H1 (cell line): Measurements from ENCODE around the gene AKT1. TPM values are rescaled to one million over a fixed set of nuclear protein-coding genes. Genes with fewer than 3 reads are reported as not detected.

Experiments
- CHD7 ChIP-seq: fragments of 300-600 bp; sonication (generic); IDR thresholded peaks from 2 replicates; pipeline ENCODE4 v1.7.1; 2012; ENCODE audit warnings: low read length, moderate library complexity, mild to moderate bottlenecking, inconsistent platforms; ENCODE audit not compliant: insufficient replicate concordance
- CTCF ChIP-seq, 3 experiments: IDR thresholded peaks; 1 replicate in 2 of 3; 2 replicates in 1 of 3; pipeline versions ENCODE4 v1.5.1 to v1.6.1; 2011; ENCODE audit warnings: low read length in 3 of 3, mild to moderate bottlenecking in 3 of 3, inconsistent platforms in 2 of 3, low read depth in 1 of 3, moderate library complexity in 1 of 3; ENCODE audit not compliant: insufficient read depth in 1 of 3; ENCODE audit errors: control extremely low read depth in 1 of 3
- HDAC2 ChIP-seq, 2 experiments: fragments of 300-600 bp in 1 of 2; sonication (generic) in 1 of 2; IDR thresholded peaks; 2 replicates each; pipeline ENCODE4 v1.6.1; 2011 to 2012; ENCODE audit warnings: low read depth in 2 of 2, low read length in 2 of 2, mild to moderate bottlenecking in 2 of 2, moderate library complexity in 2 of 2, borderline replicate concordance in 1 of 2, inconsistent platforms in 1 of 2
- KDM4A ChIP-seq: IDR thresholded peaks from one replicate; pipeline ENCODE4 v1.7.1; 2012; ENCODE audit warnings: low read depth, mild to moderate bottlenecking, moderate library complexity, low read length, inconsistent platforms; ENCODE audit not compliant: severe bottlenecking
- polyA plus RNA-seq, 7 experiments: library from polyadenylated mRNA; depleted of rRNA in 3 of 7; stranded (reverse) in 5 of 7; unstranded in 2 of 7; fragments of >200 nt in 5 of 7; fragments of 200-250 nt in 2 of 7; gene quantifications; 1 replicate in 5 of 7; 2 replicates in 1 of 7; 4 replicates in 1 of 7; pipeline versions ENCODE4 v1.2.1 to v1.2.3, GENCODE V29; 2011 to 2013; ENCODE audit warnings: missing spikeins in 2 of 7, mixed read lengths in 2 of 7
- total RNA-seq: library from RNA; stranded (reverse); fragmentation: NEBNext Ultra II Directional; extraction: Animal tissue kit (Norgen Biotek cat#: 25700); gene quantifications from 2 replicates; pipeline ENCODE4 v1.2.1, GENCODE V29; 2021
- TF ChIP-seq, protein P1 (sequence below): IDR thresholded peaks from 2 replicates; pipeline ENCODE4 v1.6.1; 2012; ENCODE audit warnings: low read length, inconsistent platforms

AKT1 gene
- total and polyA plus RNA-seq, 2 of the 8 experiments (the other 6 are each of a cell fraction or from before 2014, with no cell fraction given), result 68.1 to 71.5 TPM

GRCh38 chr14:104730487-104730886 lies 65.1 kb downstream of the AKT1 start (continued):
- TF ChIP-seq CTCF (IDR thresholded peaks at IDR 0.05; ENCODE audit: control extremely low read depth in 1 of 3, insufficient read depth in 1 of 3, low read depth in 1 of 3, low read length in 3 of 3), result no peak
- no peak for TF ChIP-seq HDAC2 (IDR thresholded peaks at IDR 0.05; ENCODE audit: borderline replicate concordance in 1 of 2, low read depth in 2 of 2, low read length in 2 of 2)
- TF ChIP-seq, protein P1, sequence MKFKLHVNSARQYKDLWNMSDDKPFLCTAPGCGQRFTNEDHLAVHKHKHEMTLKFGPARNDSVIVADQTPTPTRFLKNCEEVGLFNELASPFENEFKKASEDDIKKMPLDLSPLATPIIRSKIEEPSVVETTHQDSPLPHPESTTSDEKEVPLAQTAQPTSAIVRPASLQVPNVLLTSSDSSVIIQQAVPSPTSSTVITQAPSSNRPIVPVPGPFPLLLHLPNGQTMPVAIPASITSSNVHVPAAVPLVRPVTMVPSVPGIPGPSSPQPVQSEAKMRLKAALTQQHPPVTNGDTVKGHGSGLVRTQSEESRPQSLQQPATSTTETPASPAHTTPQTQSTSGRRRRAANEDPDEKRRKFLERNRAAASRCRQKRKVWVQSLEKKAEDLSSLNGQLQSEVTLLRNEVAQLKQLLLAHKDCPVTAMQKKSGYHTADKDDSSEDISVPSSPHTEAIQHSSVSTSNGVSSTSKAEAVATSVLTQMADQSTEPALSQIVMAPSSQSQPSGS, result no peak
- TF ChIP-seq KDM4A, result no peak
- no peak for TF ChIP-seq CHD7
